ENCODE data around the gene CYB5R3.

CYB5R3 gene

GRCh38 chr22:42615092-42615859 lies 33.9 kb downstream of the CYB5R3 start:
- peak; percentile 91 for TF ChIP-seq TCF12 (IDR thresholded peaks at IDR 0.05; ENCODE audit: low read depth)
- TF ChIP-seq EP300 (IDR thresholded peaks at IDR 0.05; ENCODE audit: borderline replicate concordance), result peak; percentile 72
- TF ChIP-seq ZBTB7A (IDR thresholded peaks at IDR 0.05; ENCODE audit: low read depth), result no peak; the same call in 1 of the 2 replicates
- no peak; the same call in 1 of the 2 replicates for TF ChIP-seq FOXM1 (IDR thresholded peaks at IDR 0.05; ENCODE audit: borderline replicate concordance, low read depth)
- TF ChIP-seq YY1 (IDR thresholded peaks at IDR 0.05; ENCODE audit: low read depth), result peak; percentile 73; the same call in 1 of the 2 replicates
- 0 out of 2 replicates have a peak, but pooled peaks have one; percentile 20 for TF ChIP-seq CREB1 (IDR thresholded peaks at IDR 0.05; ENCODE audit: low read depth)
- TF ChIP-seq RAD21 (IDR thresholded peaks at IDR 0.05; ENCODE audit: low read depth), result 0 out of 2 replicates have a peak, but pooled peaks have one; percentile 0
- TF ChIP-seq USF1 (IDR thresholded peaks at IDR 0.05), result peak; percentile 65
- TF ChIP-seq REST (IDR thresholded peaks at IDR 0.05; ENCODE audit: low read depth), result no peak
- 0 out of 2 replicates have a peak, but pooled peaks have one; percentile 54 for TF ChIP-seq CEBPB (IDR thresholded peaks at IDR 0.05)
- peak; percentile 65 for TF ChIP-seq NFIC (IDR thresholded peaks at IDR 0.05)
- peak; percentile 73 for TF ChIP-seq TEAD4 (IDR thresholded peaks at IDR 0.05)
- TF ChIP-seq EGR1 (IDR thresholded peaks at IDR 0.05), result peak; percentile 44; the same call in 1 of the 2 replicates
- peak; percentile 72 for TF ChIP-seq MAX (IDR thresholded peaks at IDR 0.05)
- no peak; the same call in 1 of the 2 replicates for TF ChIP-seq TAF1 (IDR thresholded peaks at IDR 0.05; ENCODE audit: low read depth)

GRCh38 chr22:42614312-42615091 lies 34.7 kb downstream of the CYB5R3 start, which contains the start of gene POLDIP3:
Gene POLDIP3 (minus strand): TSS chr22:42614883. CDS start chr22:42614857, 26 bp downstream.
- TF ChIP-seq NFIC (IDR thresholded peaks at IDR 0.05) (no peak), ZBTB7A (IDR thresholded peaks at IDR 0.05; ENCODE audit: low read depth) (no peak), MAX (IDR thresholded peaks at IDR 0.05) (0 out of 2 replicates have a peak, but pooled peaks have one; percentile 13), EGR1 (IDR thresholded peaks at IDR 0.05) (peak; percentile 35; the same call in 1 of the 2 replicates), YY1 (IDR thresholded peaks at IDR 0.05; ENCODE audit: low read depth) (peak; percentile 94), TCF12 (IDR thresholded peaks at IDR 0.05; ENCODE audit: low read depth) (no peak), CREB1 (IDR thresholded peaks at IDR 0.05; ENCODE audit: low read depth) (no peak), EP300 (IDR thresholded peaks at IDR 0.05; ENCODE audit: borderline replicate concordance) (no peak), RAD21 (IDR thresholded peaks at IDR 0.05; ENCODE audit: low read depth) (no peak), TEAD4 (IDR thresholded peaks at IDR 0.05) (no peak), FOXM1 (IDR thresholded peaks at IDR 0.05; ENCODE audit: borderline replicate concordance, low read depth) (0 out of 2 replicates have a peak, but pooled peaks have one; percentile 37), TAF1 (IDR thresholded peaks at IDR 0.05; ENCODE audit: low read depth) (peak; percentile 91), REST (IDR thresholded peaks at IDR 0.05; ENCODE audit: low read depth) (no peak), USF1 (IDR thresholded peaks at IDR 0.05) (0 out of 2 replicates have a peak, but pooled peaks have one; percentile 13), CEBPB (IDR thresholded peaks at IDR 0.05) (no peak)

GRCh38 chr22:42613872-42614301 lies 35.3 kb downstream of the CYB5R3 start:
- TF ChIP-seq ZBTB7A (IDR thresholded peaks at IDR 0.05; ENCODE audit: low read depth) (no peak), TAF1 (IDR thresholded peaks at IDR 0.05; ENCODE audit: low read depth) (no peak), MAX (IDR thresholded peaks at IDR 0.05) (no peak), CREB1 (IDR thresholded peaks at IDR 0.05; ENCODE audit: low read depth) (no peak), CEBPB (IDR thresholded peaks at IDR 0.05) (no peak), RAD21 (IDR thresholded peaks at IDR 0.05; ENCODE audit: low read depth) (no peak), USF1 (IDR thresholded peaks at IDR 0.05) (no peak), NFIC (IDR thresholded peaks at IDR 0.05) (no peak), EGR1 (IDR thresholded peaks at IDR 0.05) (no peak), REST (IDR thresholded peaks at IDR 0.05; ENCODE audit: low read depth) (no peak), FOXM1 (IDR thresholded peaks at IDR 0.05; ENCODE audit: borderline replicate concordance, low read depth) (no peak), TEAD4 (IDR thresholded peaks at IDR 0.05) (no peak), YY1 (IDR thresholded peaks at IDR 0.05; ENCODE audit: low read depth) (no peak), TCF12 (IDR thresholded peaks at IDR 0.05; ENCODE audit: low read depth) (no peak), EP300 (IDR thresholded peaks at IDR 0.05; ENCODE audit: borderline replicate concordance) (no peak)

Data from Ishikawa (cell line).